Coronary artery (tissue), 2 donors: ENCODE data around the gene SRSF2.

Source experiments
- DNase-seq: peaks from one replicate; pipeline ENCODE4 v3.0.0-alpha.2; 2017; ENCODE audit warnings: low spot score
- H3K27ac ChIP-seq, 2 donors: fragments of 200-600 bp; sonication (generic); one replicate each; pipeline ENCODE4 v1.5.1; 2016 to 2019
- H3K4me3 ChIP-seq: fragments of 200-600 bp; sonication (generic); 2 replicates; pipeline ENCODE4 v1.5.1; 2016; ENCODE audit warnings: mild to moderate bottlenecking, moderate library complexity
- TF ChIP-seq, protein P1 (sequence below): fragments of 200-600 bp; sonication (generic); IDR thresholded peaks from one replicate; pipeline ENCODE4 v1.5.1; 2019; ENCODE audit warnings: antibody characterized with exemption

Gene SRSF2

GRCh38 chr17:76758570-76758969 lies 21.4 kb upstream of the SRSF2 start:
- H3K27ac ChIP-seq, result no peak overlapping the region
- TF ChIP-seq, protein P1, sequence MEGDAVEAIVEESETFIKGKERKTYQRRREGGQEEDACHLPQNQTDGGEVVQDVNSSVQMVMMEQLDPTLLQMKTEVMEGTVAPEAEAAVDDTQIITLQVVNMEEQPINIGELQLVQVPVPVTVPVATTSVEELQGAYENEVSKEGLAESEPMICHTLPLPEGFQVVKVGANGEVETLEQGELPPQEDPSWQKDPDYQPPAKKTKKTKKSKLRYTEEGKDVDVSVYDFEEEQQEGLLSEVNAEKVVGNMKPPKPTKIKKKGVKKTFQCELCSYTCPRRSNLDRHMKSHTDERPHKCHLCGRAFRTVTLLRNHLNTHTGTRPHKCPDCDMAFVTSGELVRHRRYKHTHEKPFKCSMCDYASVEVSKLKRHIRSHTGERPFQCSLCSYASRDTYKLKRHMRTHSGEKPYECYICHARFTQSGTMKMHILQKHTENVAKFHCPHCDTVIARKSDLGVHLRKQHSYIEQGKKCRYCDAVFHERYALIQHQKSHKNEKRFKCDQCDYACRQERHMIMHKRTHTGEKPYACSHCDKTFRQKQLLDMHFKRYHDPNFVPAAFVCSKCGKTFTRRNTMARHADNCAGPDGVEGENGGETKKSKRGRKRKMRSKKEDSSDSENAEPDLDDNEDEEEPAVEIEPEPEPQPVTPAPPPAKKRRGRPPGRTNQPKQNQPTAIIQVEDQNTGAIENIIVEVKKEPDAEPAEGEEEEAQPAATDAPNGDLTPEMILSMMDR, result no peak
- DNase-seq, result no peak
- H3K4me3 ChIP-seq, result no peak overlapping the region

DNA sequence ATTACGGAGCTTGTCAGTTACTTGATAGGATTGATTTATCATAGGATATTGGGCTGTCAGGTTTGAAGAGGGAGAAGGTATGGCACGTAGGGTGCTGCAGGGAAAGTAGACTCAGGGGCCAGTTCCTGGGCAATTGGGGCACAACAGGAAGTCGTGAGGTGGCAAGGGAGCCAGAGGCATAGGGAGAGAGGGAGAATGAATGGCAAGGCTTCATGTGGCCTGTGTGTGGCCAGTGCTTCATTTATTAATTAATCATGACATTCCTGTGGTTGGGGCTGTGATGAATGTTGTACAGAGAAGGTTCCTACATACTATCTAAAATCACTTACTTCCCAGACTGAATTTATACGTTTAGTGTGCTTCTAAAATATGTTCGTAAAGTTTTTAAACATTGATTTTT lies 20.1 kb upstream of the SRSF2 start:
- TF ChIP-seq, protein P1, result no peak
- DNase-seq, result no peak
- Histone ChIP-seq H3K4me3 (no peak overlapping the region), H3K27ac (no peak overlapping the region)

GRCh38 chr17:76755285-76755684 lies 18.2 kb upstream of the SRSF2 start:
- no peak for DNase-seq
- no peak overlapping the region for H3K27ac ChIP-seq
- no peak overlapping the region for H3K4me3 ChIP-seq
- TF ChIP-seq, protein P1, result no peak

DNA sequence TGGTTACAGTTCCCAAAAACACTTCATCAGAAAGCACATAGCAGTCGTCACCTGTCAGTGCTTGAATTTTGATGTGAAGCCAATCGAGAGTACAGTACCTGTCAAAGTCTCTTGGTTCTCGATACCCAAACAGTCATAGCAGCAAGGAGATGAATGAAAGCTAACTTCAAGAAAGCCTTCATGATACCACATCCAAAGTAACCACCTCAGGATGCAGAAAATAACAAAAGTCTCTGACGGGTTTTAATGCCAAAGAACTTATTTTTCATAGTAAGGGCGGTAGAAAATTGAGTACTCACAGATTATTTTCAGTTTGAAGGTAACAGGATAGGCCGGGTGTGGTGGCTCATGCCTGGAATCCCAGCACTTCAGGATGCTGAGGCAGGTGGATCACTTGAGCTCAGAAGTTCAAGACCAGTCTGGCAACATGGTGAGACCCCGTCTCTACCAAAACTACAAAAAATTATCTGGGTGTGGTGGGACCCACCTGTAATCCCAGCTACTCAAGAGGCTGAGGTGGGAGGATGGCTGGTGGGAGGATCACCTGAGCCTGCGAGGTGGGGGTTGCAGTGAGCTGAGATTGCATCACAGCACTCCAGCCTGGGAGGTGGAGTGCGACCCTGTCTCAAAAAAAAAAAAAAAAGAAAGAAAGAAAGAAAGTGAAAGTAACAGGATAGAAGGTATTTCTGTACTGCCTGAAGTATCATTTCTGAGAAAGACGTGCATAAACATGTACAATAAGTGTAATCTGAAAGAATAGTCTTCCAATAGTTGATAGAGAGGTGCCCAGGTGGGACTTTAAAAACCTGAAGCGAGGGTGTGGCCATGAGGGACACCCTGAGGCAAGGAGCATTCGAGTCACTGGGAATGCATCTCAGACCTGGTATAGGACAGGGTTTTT lies 16.2 kb upstream of the SRSF2 start:
- Histone ChIP-seq H3K4me3 (no peak overlapping the region), H3K27ac (no peak overlapping the region)
- TF ChIP-seq, protein P1, result no peak
- no peak for DNase-seq

DNA sequence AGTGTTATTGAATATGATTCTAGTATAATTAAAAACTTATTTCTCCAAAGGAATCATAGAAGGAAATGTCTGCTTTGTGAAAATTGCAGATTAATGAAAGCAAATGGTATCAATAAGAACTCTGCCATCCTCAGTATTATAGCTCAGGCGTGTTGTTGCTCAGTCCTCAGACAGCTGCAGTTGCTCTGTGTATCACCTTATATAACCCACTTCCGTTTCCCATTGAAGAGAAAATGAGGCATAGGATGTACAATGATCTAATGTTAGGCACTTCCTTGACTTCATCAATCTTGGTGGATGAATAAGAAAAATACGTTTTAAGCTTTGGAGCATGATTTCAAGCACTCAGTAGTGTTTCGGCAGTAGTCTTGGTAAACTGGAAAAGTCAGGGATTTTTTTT lies 14.9 kb upstream of the SRSF2 start:
- Histone ChIP-seq H3K4me3 (no peak overlapping the region), H3K27ac (no peak overlapping the region)
- DNase-seq, result no peak
- TF ChIP-seq, protein P1, result no peak

DNA sequence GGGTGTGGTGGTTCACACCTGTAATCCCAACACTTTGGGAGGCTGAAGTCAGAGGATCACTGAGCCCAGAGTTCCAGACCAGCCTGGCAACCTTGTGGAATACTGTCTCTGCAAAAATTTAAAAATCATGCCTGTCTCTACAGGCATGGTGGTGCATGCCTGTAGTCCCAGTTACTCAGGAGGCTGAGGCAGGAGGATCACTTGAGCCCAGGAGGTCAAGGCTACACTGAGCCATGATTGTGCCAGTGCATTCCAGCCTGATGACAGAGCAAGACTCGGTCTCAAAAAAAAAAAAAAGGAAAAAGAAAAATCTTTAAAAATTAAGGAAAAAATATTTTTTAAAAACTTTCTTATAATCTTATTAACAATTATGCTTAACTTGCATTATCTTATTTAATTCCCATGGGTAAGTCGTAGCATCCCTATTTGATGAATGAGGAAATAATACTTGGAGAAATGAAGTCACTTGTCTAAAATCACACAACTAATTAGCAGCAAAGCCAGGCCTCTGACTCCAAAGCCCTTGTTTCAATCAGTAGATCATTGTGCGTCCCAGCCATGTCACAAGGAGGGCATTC lies 14.4 kb upstream of the SRSF2 start:
- DNase-seq, result no peak
- no peak overlapping the region for H3K27ac ChIP-seq
- TF ChIP-seq, protein P1, result no peak

GRCh38 chr17:76748657-76749056 lies 11.5 kb upstream of the SRSF2 start:
- TF ChIP-seq, protein P1, result no peak
- no peak for DNase-seq
- Histone ChIP-seq H3K27ac (no peak overlapping the region), H3K4me3 (no peak overlapping the region)

More for the DNA sequence above, 14.4 kb upstream of the SRSF2 start:
- no peak overlapping the region for H3K4me3 ChIP-seq
